Stimulated activated CD8-positive, alpha-beta memory T cell treated with anti-CD3 and anti-CD28 coated beads, Interleukin-7, amount 100 ng/mL, for 24 hours (primary cell): ENCODE data around the gene S100A16.

ENCODE experiments used
- DNase-seq: peaks from one replicate; pipeline ENCODE4 v3.0.0-alpha.2; 2020; ENCODE audit warnings: low read depth

S100A16 gene

GRCh38 chr1:153636312-153636711, 23.4 kb upstream of the S100A16 start:
- DNase-seq: no peak

DNA sequence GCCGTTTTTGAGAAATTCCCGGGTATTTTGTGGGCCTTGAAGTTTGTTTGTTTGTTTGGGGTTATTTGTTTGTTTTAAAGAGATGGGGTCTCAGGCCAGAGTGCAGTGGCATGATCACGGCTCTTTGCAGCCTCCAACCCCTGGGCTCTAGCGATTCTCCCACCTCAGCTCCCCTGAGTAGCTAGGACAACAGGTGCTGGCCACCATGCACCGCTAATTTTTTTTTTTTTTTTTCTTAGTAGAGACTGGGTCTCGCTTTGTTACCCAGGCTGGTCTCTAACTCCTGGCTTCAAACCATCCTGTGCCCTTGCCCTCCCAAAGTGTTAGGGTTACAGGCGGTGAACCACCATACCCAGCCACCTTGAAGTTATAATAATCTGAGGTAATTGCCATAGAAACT, 22.9 kb upstream of the S100A16 start:
- DNase-seq: no peak

GRCh38 chr1:153633754-153634665, 21.1 kb upstream of the S100A16 start, which contains the start of gene CHTOP:
Gene CHTOP, plus strand, starts transcription at chr1:153634066. Its CDS starts 2,523 bp downstream, at chr1:153636589.
- peak; percentile 90 for DNase-seq

GRCh38 chr1:153633161-153633753, 20.3 kb upstream of the S100A16 start:
- DNase-seq: no peak

GRCh38 chr1:153631047-153632022, 18.4 kb upstream of the S100A16 start:
- no peak for DNase-seq

GRCh38 chr1:153630384-153630783, 17.4 kb upstream of the S100A16 start:
- no peak for DNase-seq

- DNase-seq: no peak
Observed at GRCh38 chr1:153629971-153630370, 17.0 kb upstream of the S100A16 start.

- no peak for DNase-seq
Observed at GRCh38 chr1:153629343-153629665, 16.4 kb upstream of the S100A16 start.

GRCh38 chr1:153628638-153629342, 15.9 kb upstream of the S100A16 start:
- DNase-seq: no peak

DNA sequence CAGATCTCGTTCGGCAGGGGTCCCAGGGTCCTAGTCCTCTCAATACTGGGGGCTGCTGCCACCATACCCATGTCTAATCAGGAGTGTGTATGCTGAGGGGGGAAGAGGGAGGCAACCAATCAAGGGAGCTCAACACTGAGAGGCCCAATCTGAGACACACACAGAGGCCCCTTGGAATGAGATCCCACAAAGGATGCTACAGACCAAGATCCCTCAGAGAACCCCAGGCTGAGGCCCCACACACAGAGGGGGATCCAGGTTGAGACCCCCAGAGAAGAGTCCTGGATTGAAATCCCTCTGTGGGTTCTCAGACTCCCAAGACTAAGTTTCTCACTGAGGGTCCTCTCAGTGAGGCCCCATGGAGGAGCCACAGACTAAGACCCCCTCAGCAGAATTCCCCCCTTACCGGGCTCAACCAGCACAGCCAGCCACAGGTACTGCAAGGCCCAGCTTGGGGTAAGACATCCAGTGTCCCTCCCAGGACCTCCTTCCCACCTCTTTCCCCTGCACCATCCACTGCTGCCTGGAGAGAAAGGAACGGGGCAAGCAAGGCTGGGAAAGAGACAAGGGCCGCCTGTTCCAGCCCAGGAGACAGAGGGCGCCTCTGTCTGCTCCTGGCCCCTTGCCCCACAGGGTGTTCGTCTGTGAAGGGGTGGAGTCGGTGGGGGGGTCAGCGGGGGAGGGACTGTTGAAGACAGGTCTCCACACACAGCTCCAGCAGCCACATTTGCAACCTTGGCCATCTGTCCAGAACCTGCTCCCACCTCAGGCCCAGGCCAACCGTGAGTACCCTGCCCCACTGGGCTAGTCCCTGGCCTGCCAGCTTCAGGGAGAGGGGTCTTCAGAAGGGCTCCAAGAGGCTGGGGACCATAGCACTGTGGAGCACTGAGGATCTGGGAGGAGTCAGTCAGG, 15.0 kb upstream of the S100A16 start, which contains the start of gene S100A1:
TSS of gene S100A1 (plus strand) at position 720 of the 912 bp plus-strand sequence. CDS start 2,088 bp downstream, outside the sequence.
- no peak for DNase-seq

DNA sequence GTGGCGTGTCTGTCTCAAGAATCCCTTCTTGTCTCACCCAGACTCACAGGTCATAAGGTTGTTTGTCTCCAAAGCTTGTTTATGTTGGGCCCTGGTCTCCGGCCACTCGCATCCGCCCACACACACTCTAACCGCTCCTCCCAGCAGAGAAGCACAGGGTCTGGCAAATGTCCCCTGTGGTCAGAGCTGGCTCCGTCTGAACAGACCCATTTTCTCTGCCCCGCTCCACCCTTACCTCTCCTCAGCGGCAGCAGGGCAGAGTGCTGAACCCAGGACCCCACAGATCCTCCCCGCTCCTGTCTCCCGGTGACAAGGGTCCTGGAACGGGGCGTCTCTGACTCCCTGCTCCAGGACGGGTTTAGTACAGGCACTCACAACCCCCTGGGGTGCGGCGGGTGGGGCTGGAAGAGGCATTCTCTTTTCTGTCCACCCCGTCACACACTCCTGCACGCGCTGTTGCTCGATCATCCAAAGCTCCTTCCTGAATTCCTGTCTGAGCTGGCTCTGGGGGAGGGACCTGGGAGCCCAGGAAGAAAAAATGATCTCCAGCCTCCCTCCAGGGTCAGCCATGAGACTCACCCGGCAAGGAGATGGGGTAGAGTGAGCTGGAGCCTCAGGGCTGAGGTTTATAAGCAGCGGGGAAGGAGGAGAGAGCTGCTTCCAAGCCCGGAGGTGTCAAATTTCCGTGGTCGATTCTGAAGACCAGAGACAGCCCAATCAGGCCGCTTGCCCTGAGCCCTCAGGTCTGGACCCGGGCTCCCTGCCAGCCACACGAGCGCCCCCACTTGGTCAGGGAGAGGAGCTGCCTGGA, 14.2 kb upstream of the S100A16 start, which contains the start of gene S100A13:
TSS of gene S100A13 (minus strand) at position 602 of the 811 bp plus-strand sequence. CDS start 1,033 bp downstream, outside the sequence.
- DNase-seq: no peak

DNA sequence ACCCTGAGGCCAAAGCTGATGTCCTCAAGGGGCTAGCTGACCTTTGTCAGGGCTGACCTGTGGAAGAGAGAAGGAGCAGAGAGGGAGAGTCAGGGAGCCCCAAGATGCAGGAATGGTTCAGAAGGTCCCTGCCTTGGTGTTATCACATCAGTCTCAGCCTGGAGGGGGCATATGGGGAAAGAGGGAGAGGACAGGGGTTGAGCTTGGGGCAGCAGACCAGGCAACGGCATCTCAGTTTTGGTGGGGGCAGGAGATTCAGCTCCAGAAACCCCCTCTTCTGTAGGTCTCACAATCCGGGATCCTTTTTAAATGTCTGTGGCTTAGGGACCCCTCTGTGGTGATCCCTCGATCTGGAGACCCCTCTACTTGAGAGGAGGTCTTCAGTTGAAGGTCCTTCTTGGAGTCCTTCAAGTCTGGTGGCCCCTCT, 13.6 kb upstream of the S100A16 start:
- DNase-seq: no peak

DNA sequence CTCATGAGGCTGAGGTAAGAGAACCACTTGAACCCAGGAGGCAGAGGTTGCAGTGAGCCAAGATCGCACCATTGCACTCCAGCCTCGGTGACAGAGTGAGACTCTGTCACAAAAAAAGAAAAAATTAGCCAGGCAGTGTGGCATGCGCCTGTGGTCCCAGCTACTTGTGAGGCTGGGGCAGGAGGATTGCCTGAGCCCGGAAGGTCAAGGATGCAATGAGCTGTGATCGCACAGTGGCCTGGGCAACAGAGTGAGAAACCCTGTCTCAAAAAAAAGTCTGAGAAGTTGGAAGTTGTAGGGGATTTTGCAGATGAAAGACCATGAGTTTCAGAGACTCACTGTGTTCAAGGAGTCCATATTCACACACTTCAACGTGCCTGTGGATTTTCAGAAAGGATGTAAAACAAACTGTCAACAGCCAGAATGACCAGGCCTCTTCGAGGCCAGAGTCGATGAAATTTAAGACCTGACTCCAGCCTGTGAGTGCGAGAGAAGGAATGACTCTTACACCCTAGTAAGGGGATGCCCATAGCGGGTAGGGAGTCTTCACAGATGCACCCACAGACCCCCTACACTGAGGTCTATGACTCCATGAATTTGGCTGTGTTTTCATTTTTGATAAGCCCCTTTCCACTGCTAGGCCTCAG, 12.2 kb upstream of the S100A16 start:
- DNase-seq: no peak

DNA sequence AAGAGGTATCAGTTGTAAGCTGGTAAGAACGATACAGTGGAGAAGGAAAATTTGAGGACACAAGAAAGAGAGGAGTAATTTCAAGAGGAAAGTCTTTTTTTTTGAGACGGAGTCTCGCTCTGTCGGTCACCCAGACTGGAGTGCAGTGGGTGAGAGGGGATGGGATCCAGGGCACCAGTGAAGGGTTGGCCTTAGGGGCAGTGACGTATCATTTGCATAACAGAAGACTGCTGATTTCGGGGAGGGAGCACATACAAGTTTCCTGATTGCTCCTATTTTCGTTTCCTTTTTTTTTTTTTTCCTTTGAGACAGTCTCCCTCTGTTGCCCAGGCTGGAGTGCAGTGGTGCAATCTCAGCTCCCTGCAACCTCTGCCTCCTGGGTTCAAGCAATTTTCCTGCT, 10.2 kb upstream of the S100A16 start:
- DNase-seq: no peak

- no peak for DNase-seq
Observed at GRCh38 chr1:153619171-153619570, 6.2 kb upstream of the S100A16 start.

DNA sequence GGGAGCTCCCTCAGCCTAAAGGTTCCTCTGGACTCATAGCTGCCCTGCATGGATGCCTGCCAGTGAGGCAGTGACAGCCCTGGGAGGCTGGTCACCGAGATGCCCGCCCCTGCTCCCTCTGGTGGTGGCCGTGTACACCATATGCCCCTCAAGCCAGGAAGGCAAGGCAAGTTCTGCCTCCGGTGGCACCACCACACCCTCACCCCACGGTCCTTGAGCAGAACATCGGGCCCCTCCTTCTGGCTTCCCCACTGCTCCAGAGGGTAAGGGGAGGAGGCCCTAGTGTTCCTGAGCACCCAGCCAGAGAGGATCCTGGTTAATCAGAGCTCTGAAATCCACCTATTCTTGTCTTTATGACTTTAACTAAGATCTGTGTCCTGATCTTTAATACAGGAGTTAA, 4.7 kb upstream of the S100A16 start:
- no peak for DNase-seq

DNA sequence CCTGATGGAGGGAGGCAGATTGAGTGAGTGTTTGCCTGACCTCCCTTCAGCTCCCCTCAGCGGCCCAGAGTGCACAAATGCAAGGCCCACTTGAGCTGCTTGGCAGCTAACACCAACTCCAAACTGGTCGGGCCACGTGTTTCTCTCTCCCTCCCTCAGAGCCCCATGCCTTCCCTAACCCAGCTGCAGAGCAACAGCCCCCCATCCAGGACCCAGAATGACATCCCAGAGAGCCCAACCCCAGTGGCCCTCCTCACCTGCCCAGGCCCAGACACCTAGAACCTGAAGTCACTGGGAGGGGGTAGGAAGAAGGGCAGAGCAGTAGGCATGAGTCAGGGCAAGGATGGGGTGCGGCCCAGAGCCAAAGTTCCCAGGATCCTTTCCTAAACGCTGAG, 4.0 kb upstream of the S100A16 start:
- DNase-seq: no peak

DNA sequence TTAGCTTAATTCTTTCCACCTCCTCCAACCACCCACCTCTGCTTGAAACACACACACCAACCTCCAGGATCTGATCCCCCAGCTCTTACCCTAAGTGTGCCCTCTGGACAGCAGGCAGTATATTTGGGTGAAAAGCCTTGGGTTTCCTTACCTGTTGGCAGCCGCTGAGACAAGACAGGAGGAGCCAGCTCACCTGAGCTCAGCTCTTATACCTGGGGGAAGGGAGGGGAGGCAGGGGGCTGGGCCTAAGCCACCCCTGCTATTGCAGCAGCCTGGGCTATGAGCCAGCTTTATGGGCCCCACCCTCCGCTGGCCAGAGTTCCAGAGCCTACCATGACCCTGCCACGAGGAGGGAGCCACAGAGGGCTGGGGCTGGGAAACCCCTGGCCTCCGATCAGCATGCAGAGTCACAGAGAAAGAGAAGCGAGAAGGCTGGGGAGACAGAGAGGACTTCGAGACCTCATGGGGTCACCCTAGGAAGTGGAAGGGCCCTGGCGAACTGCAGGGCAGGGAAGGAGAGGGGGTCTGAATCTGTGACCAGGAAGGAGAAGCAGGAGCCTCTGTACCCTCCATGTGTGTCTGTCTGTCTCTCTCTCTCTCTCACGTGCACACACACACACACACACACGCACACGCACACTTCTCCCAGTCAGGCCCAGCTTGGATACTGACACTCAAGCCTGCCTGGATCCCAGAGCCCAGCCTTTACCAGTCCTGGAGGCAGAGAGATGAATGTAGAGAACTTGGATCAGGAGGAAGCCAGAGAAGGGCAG, 3.4 kb upstream of the S100A16 start, which contains the start of gene S100A14:
TSS of gene S100A14 (minus strand) at position 182 of the 773 bp plus-strand sequence. CDS start 467 bp downstream, outside the sequence.
- no peak for DNase-seq
